Measurements from ENCODE around the gene ZNF423.

DNA sequence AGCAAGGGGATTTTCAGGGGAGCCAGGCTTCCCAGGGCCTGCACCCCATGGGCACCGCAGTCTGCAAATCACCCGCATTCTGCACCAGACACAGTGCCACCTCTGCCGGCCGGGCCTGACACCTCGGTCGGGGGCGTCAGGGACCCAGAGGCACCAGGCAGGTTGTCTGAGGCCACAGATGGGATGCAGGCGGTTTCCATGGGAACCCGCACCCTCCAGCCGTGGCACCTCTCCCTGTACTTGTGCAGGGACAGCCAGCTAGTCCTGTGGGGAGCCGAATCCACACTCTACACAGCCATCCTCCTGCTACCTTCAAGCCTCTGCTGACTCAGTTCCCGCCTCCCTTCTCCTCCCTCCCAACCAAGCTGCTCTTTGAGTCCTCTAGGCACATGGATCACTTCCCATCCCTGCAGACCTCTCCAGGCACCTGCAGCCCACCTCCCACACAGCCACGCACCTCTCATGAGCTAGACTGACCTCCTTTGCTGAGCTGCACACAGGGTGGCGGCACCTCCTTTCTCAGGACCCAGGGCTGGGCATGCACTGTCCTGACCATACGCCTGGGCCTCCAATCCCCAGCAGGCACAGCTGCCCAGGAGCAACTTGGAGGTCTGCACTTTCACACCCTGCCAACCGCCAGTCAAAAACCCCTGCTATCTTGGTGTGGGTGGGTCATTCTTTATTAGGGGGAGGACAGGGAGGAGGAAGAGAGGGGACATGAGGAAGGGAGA lies 362.9 kb downstream of the ZNF423 start:
- no peak for TF ChIP-seq POLR2AphosphoS5 (IDR thresholded peaks at IDR 0.05; ENCODE audit: low read depth, low read length)
- no peak for TF ChIP-seq REST (IDR thresholded peaks at IDR 0.05; ENCODE audit: insufficient read depth in 1 of 2, low read depth in 2 of 2, low read length in 2 of 2)

Data from PFSK-1 (cell line).